ENCODE data around the gene GRM7.

DNA sequence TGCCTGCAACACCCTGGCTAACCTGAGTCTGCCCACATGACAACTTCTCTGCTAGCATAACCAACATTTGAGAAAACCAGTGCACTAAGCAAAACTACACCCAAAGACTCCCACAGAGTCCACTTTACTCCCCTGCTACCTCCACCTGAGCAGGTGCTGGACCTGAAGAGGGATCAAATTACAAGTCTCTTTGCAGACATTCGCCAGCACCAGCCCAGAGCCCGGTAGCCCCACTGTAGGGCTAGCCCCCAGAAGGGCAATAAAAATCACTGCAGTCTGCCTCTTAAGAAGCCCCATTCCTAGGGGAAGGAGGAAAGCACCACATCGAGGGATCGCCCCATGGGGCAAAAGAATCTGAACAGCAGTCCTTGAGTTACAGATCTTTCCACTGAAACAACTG, 472.2 kb downstream of the GRM7 start:
- TF ChIP-seq MAFK (IDR thresholded peaks at IDR 0.05; ENCODE audit: low read depth, low read length) = no peak
- TF ChIP-seq POLR2A (IDR thresholded peaks at IDR 0.05; ENCODE audit: low read depth, low read length) = no peak
- TF ChIP-seq, protein P1, sequence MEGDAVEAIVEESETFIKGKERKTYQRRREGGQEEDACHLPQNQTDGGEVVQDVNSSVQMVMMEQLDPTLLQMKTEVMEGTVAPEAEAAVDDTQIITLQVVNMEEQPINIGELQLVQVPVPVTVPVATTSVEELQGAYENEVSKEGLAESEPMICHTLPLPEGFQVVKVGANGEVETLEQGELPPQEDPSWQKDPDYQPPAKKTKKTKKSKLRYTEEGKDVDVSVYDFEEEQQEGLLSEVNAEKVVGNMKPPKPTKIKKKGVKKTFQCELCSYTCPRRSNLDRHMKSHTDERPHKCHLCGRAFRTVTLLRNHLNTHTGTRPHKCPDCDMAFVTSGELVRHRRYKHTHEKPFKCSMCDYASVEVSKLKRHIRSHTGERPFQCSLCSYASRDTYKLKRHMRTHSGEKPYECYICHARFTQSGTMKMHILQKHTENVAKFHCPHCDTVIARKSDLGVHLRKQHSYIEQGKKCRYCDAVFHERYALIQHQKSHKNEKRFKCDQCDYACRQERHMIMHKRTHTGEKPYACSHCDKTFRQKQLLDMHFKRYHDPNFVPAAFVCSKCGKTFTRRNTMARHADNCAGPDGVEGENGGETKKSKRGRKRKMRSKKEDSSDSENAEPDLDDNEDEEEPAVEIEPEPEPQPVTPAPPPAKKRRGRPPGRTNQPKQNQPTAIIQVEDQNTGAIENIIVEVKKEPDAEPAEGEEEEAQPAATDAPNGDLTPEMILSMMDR (conservative IDR thresholded peaks at IDR 0.05; ENCODE audit: low read depth, low read length) = no peak
- TF ChIP-seq RFX5 (IDR thresholded peaks at IDR 0.05; ENCODE audit: low read depth, low read length) = no peak
- TF ChIP-seq, protein P2, sequence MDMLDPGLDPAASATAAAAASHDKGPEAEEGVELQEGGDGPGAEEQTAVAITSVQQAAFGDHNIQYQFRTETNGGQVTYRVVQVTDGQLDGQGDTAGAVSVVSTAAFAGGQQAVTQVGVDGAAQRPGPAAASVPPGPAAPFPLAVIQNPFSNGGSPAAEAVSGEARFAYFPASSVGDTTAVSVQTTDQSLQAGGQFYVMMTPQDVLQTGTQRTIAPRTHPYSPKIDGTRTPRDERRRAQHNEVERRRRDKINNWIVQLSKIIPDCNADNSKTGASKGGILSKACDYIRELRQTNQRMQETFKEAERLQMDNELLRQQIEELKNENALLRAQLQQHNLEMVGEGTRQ (IDR thresholded peaks at IDR 0.05; ENCODE audit: low read depth, low read length) = no peak
- no peak for TF ChIP-seq NFE2L2 (IDR thresholded peaks at IDR 0.05; ENCODE audit: low read depth, low read length)
- no peak for TF ChIP-seq MXI1 (IDR thresholded peaks at IDR 0.05; ENCODE audit: borderline replicate concordance, low read depth, low read length)
- TF ChIP-seq RAD21 (IDR thresholded peaks at IDR 0.05; ENCODE audit: low read length) = no peak
- no peak for TF ChIP-seq FOS (IDR thresholded peaks at IDR 0.05; ENCODE audit: low read depth, low read length)

All from IMR-90 (cell line).